NCI-H446 treated with DMSO at 0.1 percent for 48 hours (cell line): ENCODE measurements around the gene FGF11.

ENCODE experiments used
- DNase-seq: peaks from one replicate; lab custom pipeline; 2025; lab: John Stamatoyannopoulos, UW

FGF11 gene

GRCh38 chr17:7408252-7408727 lies 31.0 kb upstream of the FGF11 start:
- DNase-seq: no peak

GRCh38 chr17:7408863-7409262 lies 30.4 kb upstream of the FGF11 start:
- no peak for DNase-seq

GRCh38 chr17:7409716-7410115 lies 29.6 kb upstream of the FGF11 start:
- no peak for DNase-seq

GRCh38 chr17:7410634-7411426 lies 28.5 kb upstream of the FGF11 start:
- no peak for DNase-seq

GRCh38 chr17:7411427-7411750 lies 27.9 kb upstream of the FGF11 start:
- no peak for DNase-seq

- no peak for DNase-seq
These were observed 25.8 kb upstream of the FGF11 start for GRCh38 chr17:7413346-7413985.

GRCh38 chr17:7414837-7415236 lies 24.5 kb upstream of the FGF11 start:
- DNase-seq: no peak

- DNase-seq: no peak
These were observed 23.5 kb upstream of the FGF11 start for GRCh38 chr17:7415784-7416183.

GRCh38 chr17:7416323-7416722 lies 23.0 kb upstream of the FGF11 start:
- no peak for DNase-seq

GRCh38 chr17:7417056-7417655 lies 22.2 kb upstream of the FGF11 start:
- no peak for DNase-seq

- DNase-seq: no peak
These were observed 20.7 kb upstream of the FGF11 start for GRCh38 chr17:7418472-7419152.

GRCh38 chr17:7419819-7420610 lies 19.3 kb upstream of the FGF11 start, which contains the start of gene SPEM1:
Gene SPEM1 (plus strand): TSS chr17:7420324. CDS start chr17:7420385, 61 bp downstream.
- DNase-seq: no peak

- DNase-seq: no peak
These were observed 18.1 kb upstream of the FGF11 start for GRCh38 chr17:7421186-7421585.

GRCh38 chr17:7423679-7424078 lies 15.6 kb upstream of the FGF11 start:
- no peak for DNase-seq

GRCh38 chr17:7425316-7425715 lies 14.0 kb upstream of the FGF11 start, which contains the start of gene SPEM2:
Gene SPEM2 (plus strand): TSS chr17:7425616. CDS start chr17:7425689, 73 bp downstream.
- DNase-seq: no peak

- no peak for DNase-seq
These were observed 13.6 kb upstream of the FGF11 start for GRCh38 chr17:7425756-7426155.

- no peak for DNase-seq
These were observed 13.0 kb upstream of the FGF11 start for GRCh38 chr17:7426203-7426863.

GRCh38 chr17:7426896-7427489 lies 12.3 kb upstream of the FGF11 start:
- DNase-seq: no peak

- no peak for DNase-seq
These were observed 11.8 kb upstream of the FGF11 start for GRCh38 chr17:7427549-7427948.

- no peak for DNase-seq
These were observed 10.8 kb upstream of the FGF11 start, which contains the start of gene SPEM3 for GRCh38 chr17:7428557-7428956. Gene SPEM3 (plus strand): TSS chr17:7428857. CDS start chr17:7428903, 46 bp downstream.

- no peak for DNase-seq
These were observed 9.6 kb upstream of the FGF11 start for GRCh38 chr17:7429722-7430121.
